ENCODE data around the gene AGK.

Gene AGK

DNA sequence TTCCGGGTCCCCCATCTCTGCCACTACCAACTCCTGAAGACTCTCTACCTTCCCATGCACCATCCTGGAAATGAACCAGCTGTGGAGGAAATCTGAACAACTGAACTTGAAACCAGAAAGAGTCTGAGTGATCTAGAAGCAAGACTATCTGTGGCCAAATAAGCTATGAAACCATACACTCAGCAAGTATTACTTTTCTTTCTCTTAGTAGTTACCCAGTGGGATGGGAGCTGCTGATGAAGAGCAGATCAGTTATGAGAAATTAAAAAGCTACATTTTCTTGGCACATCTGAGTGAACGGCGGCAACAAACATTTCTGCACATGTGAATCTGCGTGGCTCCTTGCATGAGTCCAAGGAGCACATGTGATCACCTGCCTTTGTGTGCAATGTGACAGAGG lies 31.6 kb upstream of the AGK start:
- H3K4me1 ChIP-seq (ENCODE audit: control extremely low read depth in 1 of 4, control insufficient read depth in 4 of 4, insufficient read depth in 4 of 4, low read length in 3 of 4): no peaks in the 10 kb centered on the region
- no peaks in the 10 kb centered on the region for H3K9me3 ChIP-seq (ENCODE audit: control extremely low read depth in 1 of 5, control insufficient read depth in 4 of 5, insufficient read depth in 2 of 5, low read depth in 1 of 5, low read length in 4 of 5)
- peaks cover 0 to 12% (median 5%) of the 10 kb centered on the region in 5 experiments for H3K27me3 ChIP-seq (replicated peaks in 2 of 5; ENCODE audit: control insufficient read depth in 4 of 5, insufficient read depth in 5 of 5, low read length in 4 of 5)
- WGBS (ENCODE audit: insufficient coverage): 97% methylated on average over 3 of the region's 4 CpGs
- ChIA-PET POLR2A (no interaction called here), CTCF (no interaction called here)
- no peak overlapping the region for H3K27ac ChIP-seq (ENCODE audit: insufficient read depth in 1 of 2, low read depth in 1 of 2, low read length in 2 of 2, poor library complexity in 1 of 2, severe bottlenecking in 2 of 2)
- no peak overlapping the region for H3K4me3 ChIP-seq (ENCODE audit: control insufficient read depth in 1 of 7, extremely low read depth in 1 of 7, insufficient read depth in 4 of 7, low read depth in 2 of 7, low read length in 6 of 7)
- H3K36me3 ChIP-seq (ENCODE audit: control insufficient read depth in 4 of 4, insufficient read depth in 4 of 4, low read length in 3 of 4): no peaks in the 10 kb centered on the region
- no peak for DNase-seq

- no peak for DNase-seq
- H3K4me1 ChIP-seq (ENCODE audit: control extremely low read depth in 1 of 4, control insufficient read depth in 4 of 4, insufficient read depth in 4 of 4, low read length in 3 of 4): no peaks in the 10 kb centered on the region
- no peak overlapping the region for H3K4me3 ChIP-seq (ENCODE audit: control insufficient read depth in 1 of 7, extremely low read depth in 1 of 7, insufficient read depth in 4 of 7, low read depth in 2 of 7, low read length in 6 of 7)
- peaks cover 0 to 4% (median 2%) of the 10 kb centered on the region in 5 experiments for H3K27me3 ChIP-seq (replicated peaks in 2 of 5; ENCODE audit: control insufficient read depth in 4 of 5, insufficient read depth in 5 of 5, low read length in 4 of 5)
- no peaks in the 10 kb centered on the region for H3K36me3 ChIP-seq (ENCODE audit: control insufficient read depth in 4 of 4, insufficient read depth in 4 of 4, low read length in 3 of 4)
- CTCF ChIA-PET: no interaction called here
- H3K9me3 ChIP-seq (ENCODE audit: control extremely low read depth in 1 of 5, control insufficient read depth in 4 of 5, insufficient read depth in 2 of 5, low read depth in 1 of 5, low read length in 4 of 5): no peaks in the 10 kb centered on the region
- POLR2A ChIA-PET: no interaction called here
- 97% methylated on average over 3 of the region's 3 CpGs for WGBS (ENCODE audit: insufficient coverage)
- no peak overlapping the region for H3K27ac ChIP-seq (ENCODE audit: insufficient read depth in 1 of 2, low read depth in 1 of 2, low read length in 2 of 2, poor library complexity in 1 of 2, severe bottlenecking in 2 of 2)
These were observed 28.4 kb upstream of the AGK start for GRCh38 chr7:141522657-141523342.

GRCh38 chr7:141525973-141526514 lies 25.2 kb upstream of the AGK start:
- ChIA-PET POLR2A (no interaction called here), CTCF (no interaction called here)
- no peaks in the 10 kb centered on the region for H3K36me3 ChIP-seq (ENCODE audit: control insufficient read depth in 4 of 4, insufficient read depth in 4 of 4, low read length in 3 of 4)

DNA sequence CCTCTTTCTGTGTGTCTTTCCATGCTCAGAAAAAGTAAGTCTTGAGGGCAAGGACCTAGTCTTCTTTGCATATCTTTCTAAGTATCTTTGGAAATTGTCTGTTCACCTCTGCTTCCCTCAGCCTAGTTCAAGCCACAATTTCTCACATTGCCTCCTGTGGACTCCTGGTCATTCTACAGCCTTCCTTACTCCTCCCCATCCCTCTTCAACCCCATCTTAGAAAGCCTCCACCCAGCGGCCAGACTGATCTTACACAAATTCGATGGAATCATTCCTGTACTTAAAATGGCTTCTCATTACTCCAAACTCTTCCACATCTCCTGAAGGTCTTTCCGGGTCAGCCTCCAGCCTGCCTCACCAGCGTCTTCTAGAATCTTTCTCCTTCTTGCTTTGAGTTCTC lies 24.1 kb upstream of the AGK start:
- POLR2A ChIA-PET: no interaction called here

More at GRCh38 chr7:141525973-141526514, 25.2 kb upstream of the AGK start:
- no peak for DNase-seq
- Histone ChIP-seq H3K27ac (ENCODE audit: insufficient read depth in 1 of 2, low read depth in 1 of 2, low read length in 2 of 2, poor library complexity in 1 of 2, severe bottlenecking in 2 of 2) (no peak overlapping the region), H3K4me1 (ENCODE audit: control extremely low read depth in 1 of 4, control insufficient read depth in 4 of 4, insufficient read depth in 4 of 4, low read length in 3 of 4) (no peaks in the 10 kb centered on the region), H3K27me3 (replicated peaks in 2 of 5; ENCODE audit: control insufficient read depth in 4 of 5, insufficient read depth in 5 of 5, low read length in 4 of 5) (peaks cover 0 to 5% (median 2%) of the 10 kb centered on the region in 5 experiments), H3K4me3 (ENCODE audit: control insufficient read depth in 1 of 7, extremely low read depth in 1 of 7, insufficient read depth in 4 of 7, low read depth in 2 of 7, low read length in 6 of 7) (no peak overlapping the region), H3K9me3 (ENCODE audit: control extremely low read depth in 1 of 5, control insufficient read depth in 4 of 5, insufficient read depth in 2 of 5, low read depth in 1 of 5, low read length in 4 of 5) (no peaks in the 10 kb centered on the region)

GRCh38 chr7:141528399-141528798 lies 22.8 kb upstream of the AGK start:
- WGBS (ENCODE audit: insufficient coverage): no CpG with 5 or more reads among the region's 3 CpGs
- CTCF ChIA-PET: no interaction called here
- Histone ChIP-seq H3K27ac (ENCODE audit: insufficient read depth in 1 of 2, low read depth in 1 of 2, low read length in 2 of 2, poor library complexity in 1 of 2, severe bottlenecking in 2 of 2) (no peak overlapping the region), H3K27me3 (replicated peaks in 2 of 5; ENCODE audit: control insufficient read depth in 4 of 5, insufficient read depth in 5 of 5, low read length in 4 of 5) (peaks cover 0 to 5% (median 0%) of the 10 kb centered on the region in 5 experiments), H3K9me3 (ENCODE audit: control extremely low read depth in 1 of 5, control insufficient read depth in 4 of 5, insufficient read depth in 2 of 5, low read depth in 1 of 5, low read length in 4 of 5) (no peaks in the 10 kb centered on the region), H3K4me1 (ENCODE audit: control extremely low read depth in 1 of 4, control insufficient read depth in 4 of 4, insufficient read depth in 4 of 4, low read length in 3 of 4) (peaks cover 0 to 2% (median 0%) of the 10 kb centered on the region in 4 experiments), H3K4me3 (ENCODE audit: control insufficient read depth in 1 of 7, extremely low read depth in 1 of 7, insufficient read depth in 4 of 7, low read depth in 2 of 7, low read length in 6 of 7) (no peak overlapping the region), H3K36me3 (ENCODE audit: control insufficient read depth in 4 of 4, insufficient read depth in 4 of 4, low read length in 3 of 4) (no peaks in the 10 kb centered on the region)
- no peak for DNase-seq
- POLR2A ChIA-PET: no interaction called here

More for the DNA sequence above, 24.1 kb upstream of the AGK start:
- Histone ChIP-seq H3K36me3 (ENCODE audit: control insufficient read depth in 4 of 4, insufficient read depth in 4 of 4, low read length in 3 of 4) (no peaks in the 10 kb centered on the region), H3K4me1 (ENCODE audit: control extremely low read depth in 1 of 4, control insufficient read depth in 4 of 4, insufficient read depth in 4 of 4, low read length in 3 of 4) (no peaks in the 10 kb centered on the region), H3K9me3 (ENCODE audit: control extremely low read depth in 1 of 5, control insufficient read depth in 4 of 5, insufficient read depth in 2 of 5, low read depth in 1 of 5, low read length in 4 of 5) (no peaks in the 10 kb centered on the region), H3K27ac (ENCODE audit: insufficient read depth in 1 of 2, low read depth in 1 of 2, low read length in 2 of 2, poor library complexity in 1 of 2, severe bottlenecking in 2 of 2) (no peak overlapping the region), H3K4me3 (ENCODE audit: control insufficient read depth in 1 of 7, extremely low read depth in 1 of 7, insufficient read depth in 4 of 7, low read depth in 2 of 7, low read length in 6 of 7) (no peak overlapping the region), H3K27me3 (replicated peaks in 2 of 5; ENCODE audit: control insufficient read depth in 4 of 5, insufficient read depth in 5 of 5, low read length in 4 of 5) (peaks cover 0 to 5% (median 2%) of the 10 kb centered on the region in 5 experiments)
- WGBS (ENCODE audit: insufficient coverage): 95% methylated on average over 4 of the region's 4 CpGs
- DNase-seq: no peak
- CTCF ChIA-PET: no interaction called here

GRCh38 chr7:141533149-141533949 lies 17.9 kb upstream of the AGK start:
- H3K4me1 ChIP-seq (ENCODE audit: control extremely low read depth in 1 of 4, control insufficient read depth in 4 of 4, insufficient read depth in 4 of 4, low read length in 3 of 4): peaks cover 0 to 2% (median 0%) of the 10 kb centered on the region in 4 experiments
- peak overlapping the region in 1 of 7 experiments; percentile 28 for H3K4me3 ChIP-seq (ENCODE audit: control insufficient read depth in 1 of 7, extremely low read depth in 1 of 7, insufficient read depth in 4 of 7, low read depth in 2 of 7, low read length in 6 of 7)
- H3K27ac ChIP-seq (ENCODE audit: insufficient read depth in 1 of 2, low read depth in 1 of 2, low read length in 2 of 2, poor library complexity in 1 of 2, severe bottlenecking in 2 of 2): no peak overlapping the region
- no peaks in the 10 kb centered on the region for H3K36me3 ChIP-seq (ENCODE audit: control insufficient read depth in 4 of 4, insufficient read depth in 4 of 4, low read length in 3 of 4)
- no peaks in the 10 kb centered on the region for H3K9me3 ChIP-seq (ENCODE audit: control extremely low read depth in 1 of 5, control insufficient read depth in 4 of 5, insufficient read depth in 2 of 5, low read depth in 1 of 5, low read length in 4 of 5)
- peak; percentile 73 to 89 (median 78) for DNase-seq
- ChIA-PET CTCF (interaction anchor here (0.6 to 3.1 kb wide), 8 partner anchors 8 to 722 kb away, joined by 3 to 15 read pairs (median 4); no protein-coding TSS in a partner anchor), POLR2A (no interaction called here)
- WGBS (ENCODE audit: insufficient coverage): 16% methylated on average over 4 of the region's 11 CpGs
- peaks cover 0 to 7% (median 0%) of the 10 kb centered on the region in 5 experiments for H3K27me3 ChIP-seq (replicated peaks in 2 of 5; ENCODE audit: control insufficient read depth in 4 of 5, insufficient read depth in 5 of 5, low read length in 4 of 5)
